Astrocyte (in vitro differentiated cells and primary cell): ENCODE data around the gene GADL1. TPM values are rescaled to one million over a fixed set of nuclear protein-coding genes. Genes with fewer than 3 reads are reported as not detected.

Experiments
- DNase-seq: peaks from one replicate; pipeline ENCODE4 v3.0.0-alpha.2; 2010; ENCODE audit warnings: low read depth
- FAIRE-seq: peaks from 2 replicates; lab custom pipeline; 2011; peaks lifted over from hg19 to GRCh38; lab: Jason Lieb, UNC
- H2AFZ ChIP-seq: 2 replicates; pipeline ENCODE4 v1.6.0; 2012; ENCODE audit warnings: low read depth, low read length, inconsistent platforms
- H3K27ac ChIP-seq: 2 replicates; pipeline ENCODE4 v1.5.1; 2011; ENCODE audit warnings: low read depth, low read length, inconsistent platforms
- H3K27me3 ChIP-seq: 2 replicates; pipeline ENCODE4 v1.6.0; 2011; ENCODE audit warnings: low read length, inconsistent platforms; ENCODE audit not compliant: insufficient read depth
- H3K36me3 ChIP-seq: 2 replicates; pipeline ENCODE4 v1.5.1; 2011; ENCODE audit warnings: low read length, inconsistent platforms; ENCODE audit not compliant: insufficient read depth
- H3K4me1 ChIP-seq: 2 replicates; pipeline ENCODE4 v1.5.1; 2011; ENCODE audit warnings: low read length, inconsistent platforms; ENCODE audit not compliant: insufficient read depth
- H3K4me2 ChIP-seq: 2 replicates; pipeline ENCODE4 v1.6.0; 2012; ENCODE audit warnings: low read length, inconsistent platforms
- H3K4me3 ChIP-seq: 2 replicates; pipeline ENCODE4 v1.5.1; 2011; ENCODE audit warnings: low read depth, mild to moderate bottlenecking, low read length, inconsistent platforms; ENCODE audit not compliant: insufficient read depth
- H3K79me2 ChIP-seq: 2 replicates; pipeline ENCODE4 v1.6.0; 2012; ENCODE audit warnings: mild to moderate bottlenecking, low read length, inconsistent platforms; ENCODE audit not compliant: insufficient read depth
- H3K9ac ChIP-seq: 2 replicates; pipeline ENCODE4 v1.6.0; 2012; ENCODE audit warnings: mild to moderate bottlenecking, low read length, inconsistent platforms
- H3K9me3 ChIP-seq: 2 replicates; pipeline ENCODE4 v1.5.1; 2012; ENCODE audit warnings: low read depth, mild to moderate bottlenecking, low read length, inconsistent platforms; ENCODE audit not compliant: insufficient read depth
- H4K20me1 ChIP-seq: 2 replicates; pipeline ENCODE4 v1.6.0; 2012; ENCODE audit warnings: low read length, inconsistent platforms; ENCODE audit not compliant: insufficient read depth
- H3K27ac Mint-ChIP-seq: one replicate; pipeline ENCODE4 v1.8.0; 2021; ENCODE audit warnings: mild to moderate bottlenecking, mixed read lengths; ENCODE audit not compliant: unreplicated experiment
- H3K27me3 Mint-ChIP-seq: one replicate; pipeline ENCODE4 v1.8.0; 2021; ENCODE audit warnings: low read depth, mixed read lengths; ENCODE audit not compliant: unreplicated experiment
- H3K36me3 Mint-ChIP-seq: one replicate; pipeline ENCODE4 v1.8.0; 2021; ENCODE audit warnings: low read depth, mixed read lengths; ENCODE audit not compliant: unreplicated experiment
- H3K4me1 Mint-ChIP-seq: one replicate; pipeline ENCODE4 v1.8.0; 2021; ENCODE audit warnings: low read depth, mixed read lengths; ENCODE audit not compliant: unreplicated experiment
- H3K4me3 Mint-ChIP-seq: one replicate; pipeline ENCODE4 v1.8.0; 2021; ENCODE audit warnings: mild to moderate bottlenecking, moderate library complexity, mixed read lengths; ENCODE audit not compliant: unreplicated experiment
- H3K9me3 Mint-ChIP-seq: one replicate; pipeline ENCODE4 v1.8.0; 2021; ENCODE audit warnings: mild to moderate bottlenecking, mixed read lengths; ENCODE audit not compliant: unreplicated experiment
- EZH2 ChIP-seq: IDR thresholded peaks from 2 replicates; pipeline ENCODE4 v1.6.1; 2012; ENCODE audit warnings: mild to moderate bottlenecking, low read length, inconsistent platforms; ENCODE audit not compliant: insufficient read depth
- total RNA-seq: library from RNA; stranded (reverse); gene quantifications from 2 replicates; pipeline ENCODE4 v1.2.1, GENCODE V29; 2021
- TF ChIP-seq, protein P1 (sequence below): IDR thresholded peaks from 2 replicates; pipeline ENCODE4 v1.5.1; 2011; ENCODE audit warnings: low read depth, mild to moderate bottlenecking, inconsistent platforms, low read length, moderate library complexity; ENCODE audit not compliant: insufficient read depth

Gene GADL1
- total RNA-seq, 1 donor from 2014 or later = 0.09 TPM

GRCh38 chr3:30778933-30779332 lies 115.5 kb downstream of the GADL1 start:
- Histone ChIP-seq H3K9ac (no peak overlapping the region), H3K4me1 (no peaks in the 10 kb centered on the region), H2AFZ (no peak overlapping the region), H3K4me2 (no peak overlapping the region), H3K27me3 (no peaks in the 10 kb centered on the region), H4K20me1 (no peaks in the 10 kb centered on the region), H3K36me3 (no peaks in the 10 kb centered on the region), H3K4me3 (no peak overlapping the region), H3K79me2 (no peaks in the 10 kb centered on the region), H3K9me3 (peaks cover 3% of the 10 kb centered on the region), H3K27ac (no peak overlapping the region)
- no peak for FAIRE-seq
- no peak for DNase-seq
- no peak overlapping the region for H3K4me3 Mint-ChIP-seq
- TF ChIP-seq, protein P1, sequence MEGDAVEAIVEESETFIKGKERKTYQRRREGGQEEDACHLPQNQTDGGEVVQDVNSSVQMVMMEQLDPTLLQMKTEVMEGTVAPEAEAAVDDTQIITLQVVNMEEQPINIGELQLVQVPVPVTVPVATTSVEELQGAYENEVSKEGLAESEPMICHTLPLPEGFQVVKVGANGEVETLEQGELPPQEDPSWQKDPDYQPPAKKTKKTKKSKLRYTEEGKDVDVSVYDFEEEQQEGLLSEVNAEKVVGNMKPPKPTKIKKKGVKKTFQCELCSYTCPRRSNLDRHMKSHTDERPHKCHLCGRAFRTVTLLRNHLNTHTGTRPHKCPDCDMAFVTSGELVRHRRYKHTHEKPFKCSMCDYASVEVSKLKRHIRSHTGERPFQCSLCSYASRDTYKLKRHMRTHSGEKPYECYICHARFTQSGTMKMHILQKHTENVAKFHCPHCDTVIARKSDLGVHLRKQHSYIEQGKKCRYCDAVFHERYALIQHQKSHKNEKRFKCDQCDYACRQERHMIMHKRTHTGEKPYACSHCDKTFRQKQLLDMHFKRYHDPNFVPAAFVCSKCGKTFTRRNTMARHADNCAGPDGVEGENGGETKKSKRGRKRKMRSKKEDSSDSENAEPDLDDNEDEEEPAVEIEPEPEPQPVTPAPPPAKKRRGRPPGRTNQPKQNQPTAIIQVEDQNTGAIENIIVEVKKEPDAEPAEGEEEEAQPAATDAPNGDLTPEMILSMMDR = no peak
- no peak for TF ChIP-seq EZH2
- no peaks in the 10 kb centered on the region for H3K36me3 Mint-ChIP-seq
- no peaks in the 10 kb centered on the region for H3K4me1 Mint-ChIP-seq
- no peak overlapping the region for H3K27ac Mint-ChIP-seq
- H3K9me3 Mint-ChIP-seq = no peaks in the 10 kb centered on the region
- peaks cover 8% of the 10 kb centered on the region for H3K27me3 Mint-ChIP-seq

GRCh38 chr3:30777426-30778113 lies 116.9 kb downstream of the GADL1 start:
- no peaks in the 10 kb centered on the region for H3K4me1 Mint-ChIP-seq
- Histone ChIP-seq H3K27me3 (no peaks in the 10 kb centered on the region), H3K79me2 (no peaks in the 10 kb centered on the region), H3K4me3 (no peak overlapping the region), H3K36me3 (no peaks in the 10 kb centered on the region), H3K4me2 (no peak overlapping the region), H3K4me1 (no peaks in the 10 kb centered on the region), H4K20me1 (no peaks in the 10 kb centered on the region), H3K27ac (no peak overlapping the region), H3K9me3 (peaks cover 3% of the 10 kb centered on the region), H3K9ac (no peak overlapping the region), H2AFZ (no peak overlapping the region)
- no peak for TF ChIP-seq EZH2
- TF ChIP-seq, protein P1 = no peak
- FAIRE-seq = no peak
- no peaks in the 10 kb centered on the region for H3K9me3 Mint-ChIP-seq
- H3K27me3 Mint-ChIP-seq = peaks cover 8% of the 10 kb centered on the region
- no peaks in the 10 kb centered on the region for H3K36me3 Mint-ChIP-seq
- H3K27ac Mint-ChIP-seq = no peak overlapping the region
- H3K4me3 Mint-ChIP-seq = no peak overlapping the region
- DNase-seq = no peak

- Mint-ChIP-seq H3K9me3 (no peaks in the 10 kb centered on the region), H3K27ac (no peak overlapping the region), H3K27me3 (peaks cover 3% of the 10 kb centered on the region), H3K4me1 (peaks cover under 1% of the 10 kb centered on the region), H3K4me3 (no peak overlapping the region), H3K36me3 (no peaks in the 10 kb centered on the region)
- Histone ChIP-seq H3K79me2 (no peaks in the 10 kb centered on the region), H3K4me2 (no peak overlapping the region), H4K20me1 (no peaks in the 10 kb centered on the region), H3K9me3 (peaks cover 3% of the 10 kb centered on the region), H3K4me3 (no peak overlapping the region), H3K27ac (no peak overlapping the region), H3K27me3 (no peaks in the 10 kb centered on the region), H3K9ac (no peak overlapping the region), H2AFZ (no peak overlapping the region), H3K36me3 (no peaks in the 10 kb centered on the region), H3K4me1 (no peaks in the 10 kb centered on the region)
- DNase-seq = no peak
- TF ChIP-seq, protein P1 = no peak
- TF ChIP-seq EZH2 = no peak
- FAIRE-seq = peak; percentile 39
Measured at GRCh38 chr3:30776186-30776815, 118.2 kb downstream of the GADL1 start.
